LNCAP (cell line): ENCODE results near the gene CCSER1.

Experiments
- CTCF ChIP-seq: fragments of 450-650 bp; IDR thresholded peaks from 2 replicates; pipeline ENCODE4 v1.5.1; 2017; ENCODE audit warnings: mild to moderate bottlenecking

Gene CCSER1

GRCh38 chr4:90445380-90445779 is 318.2 kb downstream of the CCSER1 start:
- no peak for TF ChIP-seq CTCF

DNA sequence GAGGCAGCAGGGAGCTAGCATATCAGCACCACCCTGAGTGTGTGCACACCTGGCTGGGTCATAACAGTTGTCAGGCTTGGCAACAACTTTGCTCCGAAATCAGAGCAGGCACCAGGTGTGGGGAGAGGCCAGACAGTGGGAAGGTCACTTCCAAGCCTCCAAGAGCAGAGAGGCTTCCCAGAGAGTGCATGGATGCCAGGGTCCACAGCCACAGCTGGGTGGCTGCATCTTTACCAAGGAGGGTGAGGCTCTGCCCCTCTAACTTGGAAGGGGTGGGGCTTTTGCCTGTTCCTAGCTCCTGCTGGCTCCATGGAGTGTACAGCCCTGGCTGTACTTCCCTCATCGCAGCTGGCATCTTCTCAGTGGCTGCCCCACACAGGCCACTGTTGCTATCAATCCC is 322.4 kb downstream of the CCSER1 start:
- TF ChIP-seq CTCF: no peak

DNA sequence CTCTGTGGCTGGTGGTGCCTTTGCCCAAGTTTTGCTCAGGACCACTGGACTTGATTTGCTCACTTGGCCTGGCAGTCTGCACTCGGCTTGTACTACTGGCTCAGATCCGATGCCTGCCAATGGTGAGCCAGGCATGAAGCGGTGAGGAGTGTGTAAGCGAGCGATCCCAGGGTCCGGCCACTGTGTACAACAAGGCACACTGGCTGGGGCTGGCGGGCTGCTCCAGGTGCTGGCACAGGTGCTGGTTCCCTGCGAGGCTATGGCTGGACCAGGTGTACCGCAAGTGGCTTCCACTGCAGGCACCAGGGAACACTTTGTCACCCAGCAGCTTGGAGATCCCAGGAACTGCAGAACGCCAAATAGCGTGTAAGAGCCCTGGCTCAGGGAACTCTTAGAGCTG is 329.7 kb downstream of the CCSER1 start:
- TF ChIP-seq CTCF: no peak

GRCh38 chr4:90457817-90458216 is 330.6 kb downstream of the CCSER1 start:
- TF ChIP-seq CTCF: no peak

GRCh38 chr4:90458576-90458975 is 331.4 kb downstream of the CCSER1 start:
- TF ChIP-seq CTCF: no peak

- TF ChIP-seq CTCF: no peak
Observed at GRCh38 chr4:90474484-90474883, 347.3 kb downstream of the CCSER1 start.

DNA sequence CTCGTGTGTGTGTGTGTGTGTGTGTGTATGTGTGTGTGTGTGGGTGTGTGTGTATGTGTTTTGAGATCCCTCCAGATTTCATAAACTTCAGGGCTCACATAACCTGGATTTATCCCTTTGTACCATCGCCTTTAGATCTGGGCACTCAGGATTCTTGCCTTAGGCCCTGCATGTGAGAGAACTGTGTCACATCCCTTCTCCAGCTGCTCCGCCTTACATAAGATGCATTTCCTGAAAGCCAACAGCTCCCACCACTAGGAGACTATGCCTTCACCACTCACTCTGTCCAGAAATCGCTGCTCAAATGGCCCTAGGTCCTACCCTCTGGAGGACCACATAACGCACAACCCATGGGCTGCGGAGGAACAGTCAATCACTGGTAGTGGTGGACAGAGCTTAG is 348.8 kb downstream of the CCSER1 start:
- TF ChIP-seq CTCF: no peak

GRCh38 chr4:90476586-90476985 is 349.4 kb downstream of the CCSER1 start:
- TF ChIP-seq CTCF: no peak
